ENCODE results near the gene SOWAHA.

SOWAHA gene

DNA sequence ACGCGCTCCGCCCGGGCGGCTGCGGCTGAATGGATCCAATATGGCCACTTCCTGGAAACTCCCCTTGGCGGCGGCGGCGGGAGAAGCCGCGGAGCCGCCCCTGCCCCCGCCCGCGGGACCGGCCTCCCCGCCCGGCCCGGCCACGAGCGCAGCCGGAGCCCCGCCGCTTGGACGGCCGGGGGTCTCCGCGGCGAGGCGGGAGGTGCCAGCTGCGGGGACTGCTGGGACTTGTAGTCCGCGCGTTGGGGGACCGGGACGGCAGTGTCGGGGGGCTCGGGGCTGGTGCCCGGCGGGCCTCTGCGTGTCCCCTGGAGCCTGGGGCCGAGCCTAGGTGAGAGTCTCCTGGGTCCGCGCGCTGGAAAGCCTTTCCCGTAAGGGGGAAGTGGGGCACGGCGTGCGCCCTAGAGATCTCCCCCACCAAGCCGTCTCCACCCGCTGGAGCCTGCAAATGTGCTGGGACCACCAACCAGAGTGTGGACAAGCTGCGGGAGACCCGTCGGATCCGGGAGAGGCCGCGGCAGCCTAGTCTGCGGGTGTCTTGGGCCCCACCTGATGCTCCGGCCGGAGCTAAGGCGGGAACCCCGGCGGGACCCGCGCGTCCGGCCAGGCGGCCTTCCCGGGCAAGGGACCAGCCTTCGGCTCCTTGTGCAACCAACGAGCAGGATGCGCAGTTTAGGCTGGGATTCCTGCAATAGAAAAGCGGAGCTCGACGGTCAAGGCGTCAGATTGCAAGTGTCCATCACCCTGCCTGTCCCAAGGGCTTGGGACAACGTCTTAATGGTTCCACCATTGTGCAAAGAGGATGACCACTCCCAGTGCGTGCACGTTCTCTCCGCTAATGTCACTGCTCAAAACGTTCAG is 35.7 kb upstream of the SOWAHA start, which contains the start of gene SEPTIN8:
Gene SEPTIN8, minus strand, starts transcription at position 31 of the 861 bp plus-strand sequence. CDS start 102 bp downstream, outside the sequence.
- no peaks in the 10 kb centered on the region for H3K9me3 ChIP-seq (ENCODE audit: control insufficient read depth in 5 of 5, low read length in 5 of 5)

DNA sequence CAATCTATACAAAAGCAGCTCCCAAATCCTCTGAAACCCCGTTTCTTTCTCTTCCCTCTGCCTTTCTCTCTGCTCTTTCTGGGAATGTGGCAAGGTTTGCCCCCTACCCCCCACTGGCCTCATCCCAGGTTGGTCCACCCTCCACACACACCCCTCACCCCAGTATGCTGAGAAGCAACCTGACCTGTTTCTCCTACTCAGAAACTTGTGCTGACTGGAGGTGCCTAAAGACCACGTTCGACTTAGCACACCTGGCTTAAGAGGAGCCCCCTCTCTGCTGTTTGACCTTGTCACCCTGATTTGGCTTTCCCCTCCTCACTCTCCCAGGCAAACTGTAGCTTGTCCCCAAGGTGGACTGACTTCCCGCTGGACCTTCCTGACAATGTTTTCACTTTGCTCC is 35.0 kb upstream of the SOWAHA start:
- Histone ChIP-seq H3K36me3 (ENCODE audit: control insufficient read depth in 5 of 5, insufficient read depth in 5 of 5, low read length in 5 of 5) (no peaks in the 10 kb centered on the region), H3K9ac (ENCODE audit: low read length in 5 of 5) (peak overlapping the region in 2 of 5 donors; percentile 83 to 84), H3K4me3 (ENCODE audit: low read depth in 1 of 5, low read length in 5 of 5) (peak overlapping the region; percentile 80 to 95 (median 86)), H3K4me1 (ENCODE audit: control insufficient read depth in 5 of 5, insufficient read depth in 5 of 5, low read length in 5 of 5) (peaks cover 6 to 48% (median 41%) of the 10 kb centered on the region in 5 donors), H3K27me3 (ENCODE audit: control insufficient read depth in 5 of 5, insufficient read depth in 4 of 5, low read length in 5 of 5) (no peaks in the 10 kb centered on the region), H3K27ac (ENCODE audit: low read depth, low read length) (no peak overlapping the region), H3K9me3 (ENCODE audit: control insufficient read depth in 5 of 5, low read length in 5 of 5) (no peaks in the 10 kb centered on the region)

More for the DNA sequence above, 35.7 kb upstream of the SOWAHA start, which contains the start of gene SEPTIN8:
- Histone ChIP-seq H3K9ac (ENCODE audit: low read length in 5 of 5) (peak within 1 kb of the TSS in 4 of 5 donors; percentile 68 to 84 (median 83)), H3K27ac (ENCODE audit: low read depth, low read length) (peak within 1 kb of the TSS; percentile 68), H3K27me3 (ENCODE audit: control insufficient read depth in 5 of 5, insufficient read depth in 4 of 5, low read length in 5 of 5) (no peaks in the 10 kb centered on the region), H3K4me1 (ENCODE audit: control insufficient read depth in 5 of 5, insufficient read depth in 5 of 5, low read length in 5 of 5) (peaks cover 6 to 55% (median 48%) of the 10 kb centered on the region in 5 donors), H3K36me3 (ENCODE audit: control insufficient read depth in 5 of 5, insufficient read depth in 5 of 5, low read length in 5 of 5) (no peaks in the 10 kb centered on the region), H3K4me3 (ENCODE audit: low read depth in 1 of 5, low read length in 5 of 5) (peak within 1 kb of the TSS; percentile 80 to 95 (median 86))

DNA sequence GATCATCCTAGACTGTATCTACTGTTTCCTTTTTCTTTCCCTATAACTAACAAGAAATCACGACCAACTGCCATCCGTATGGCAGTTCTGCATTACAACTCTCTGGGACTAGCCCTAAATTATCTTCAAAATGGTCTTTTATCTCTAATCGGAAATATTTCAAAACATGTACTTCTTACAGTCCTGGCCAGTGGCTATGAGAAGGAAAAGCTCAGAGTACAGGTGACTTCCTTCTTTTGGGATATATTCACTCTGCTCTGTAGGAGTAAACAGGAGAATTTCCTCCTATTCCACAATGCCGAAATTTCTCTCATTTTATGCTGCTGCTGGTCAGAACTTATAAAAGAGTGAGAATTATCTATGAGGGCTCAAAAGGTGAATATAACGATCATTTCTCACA is 34.2 kb upstream of the SOWAHA start:
- Histone ChIP-seq H3K4me3 (ENCODE audit: low read depth in 1 of 5, low read length in 5 of 5) (no peak overlapping the region), H3K9ac (ENCODE audit: low read length in 5 of 5) (no peak overlapping the region), H3K4me1 (ENCODE audit: control insufficient read depth in 5 of 5, insufficient read depth in 5 of 5, low read length in 5 of 5) (peaks cover 6 to 45% (median 37%) of the 10 kb centered on the region in 5 donors), H3K9me3 (ENCODE audit: control insufficient read depth in 5 of 5, low read length in 5 of 5) (no peaks in the 10 kb centered on the region), H3K27ac (ENCODE audit: low read depth, low read length) (no peak overlapping the region), H3K36me3 (ENCODE audit: control insufficient read depth in 5 of 5, insufficient read depth in 5 of 5, low read length in 5 of 5) (no peaks in the 10 kb centered on the region), H3K27me3 (ENCODE audit: control insufficient read depth in 5 of 5, insufficient read depth in 4 of 5, low read length in 5 of 5) (no peaks in the 10 kb centered on the region)

DNA sequence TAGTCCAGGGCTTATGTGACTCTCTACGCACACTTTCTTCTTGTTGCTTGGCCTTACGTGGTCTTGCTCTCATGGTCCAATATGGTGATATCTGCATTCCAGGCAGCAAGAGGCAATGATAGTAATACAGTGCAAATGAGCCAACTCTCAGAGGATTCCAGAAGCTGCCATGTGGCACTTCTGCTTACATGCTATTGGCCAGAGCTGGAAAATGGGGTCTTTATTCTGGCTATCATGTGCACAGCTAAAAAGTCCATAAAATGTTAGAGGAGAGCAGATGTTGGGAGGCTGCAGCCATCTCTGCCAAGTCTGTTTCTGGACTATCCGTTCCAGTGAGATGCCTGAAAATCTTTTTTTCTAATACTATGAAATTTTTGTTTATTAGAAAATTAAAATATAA is 33.1 kb upstream of the SOWAHA start:
- Histone ChIP-seq H3K27me3 (ENCODE audit: control insufficient read depth in 5 of 5, insufficient read depth in 4 of 5, low read length in 5 of 5) (no peaks in the 10 kb centered on the region), H3K27ac (ENCODE audit: low read depth, low read length) (no peak overlapping the region), H3K9me3 (ENCODE audit: control insufficient read depth in 5 of 5, low read length in 5 of 5) (no peaks in the 10 kb centered on the region), H3K9ac (ENCODE audit: low read length in 5 of 5) (no peak overlapping the region), H3K4me3 (ENCODE audit: low read depth in 1 of 5, low read length in 5 of 5) (no peak overlapping the region), H3K4me1 (ENCODE audit: control insufficient read depth in 5 of 5, insufficient read depth in 5 of 5, low read length in 5 of 5) (peaks cover 2 to 34% (median 26%) of the 10 kb centered on the region in 5 donors), H3K36me3 (ENCODE audit: control insufficient read depth in 5 of 5, insufficient read depth in 5 of 5, low read length in 5 of 5) (no peaks in the 10 kb centered on the region)

DNA sequence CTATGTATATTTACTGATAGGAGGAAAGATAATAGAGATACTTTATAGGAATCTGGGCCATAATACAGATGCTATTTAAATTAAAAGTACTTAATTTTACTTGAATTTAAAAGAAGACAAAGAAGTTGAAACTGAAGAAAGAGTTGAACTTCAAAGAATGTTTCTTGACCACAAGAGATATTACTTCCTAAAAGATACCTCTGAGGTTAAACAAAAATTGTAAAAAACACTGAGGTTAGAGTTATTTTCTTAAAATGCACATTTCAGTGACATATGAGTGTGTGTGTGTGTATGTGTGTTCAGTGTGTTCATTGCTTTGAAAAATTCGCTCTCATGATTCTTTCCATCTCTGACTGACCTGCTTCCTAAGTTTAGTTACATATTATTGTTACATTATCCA is 32.5 kb upstream of the SOWAHA start:
- Histone ChIP-seq H3K9ac (ENCODE audit: low read length in 5 of 5) (no peak overlapping the region), H3K36me3 (ENCODE audit: control insufficient read depth in 5 of 5, insufficient read depth in 5 of 5, low read length in 5 of 5) (no peaks in the 10 kb centered on the region), H3K27ac (ENCODE audit: low read depth, low read length) (no peak overlapping the region), H3K27me3 (ENCODE audit: control insufficient read depth in 5 of 5, insufficient read depth in 4 of 5, low read length in 5 of 5) (no peaks in the 10 kb centered on the region), H3K4me1 (ENCODE audit: control insufficient read depth in 5 of 5, insufficient read depth in 5 of 5, low read length in 5 of 5) (peaks cover 0 to 28% (median 20%) of the 10 kb centered on the region in 5 donors), H3K4me3 (ENCODE audit: low read depth in 1 of 5, low read length in 5 of 5) (no peak overlapping the region), H3K9me3 (ENCODE audit: control insufficient read depth in 5 of 5, low read length in 5 of 5) (no peaks in the 10 kb centered on the region)

DNA sequence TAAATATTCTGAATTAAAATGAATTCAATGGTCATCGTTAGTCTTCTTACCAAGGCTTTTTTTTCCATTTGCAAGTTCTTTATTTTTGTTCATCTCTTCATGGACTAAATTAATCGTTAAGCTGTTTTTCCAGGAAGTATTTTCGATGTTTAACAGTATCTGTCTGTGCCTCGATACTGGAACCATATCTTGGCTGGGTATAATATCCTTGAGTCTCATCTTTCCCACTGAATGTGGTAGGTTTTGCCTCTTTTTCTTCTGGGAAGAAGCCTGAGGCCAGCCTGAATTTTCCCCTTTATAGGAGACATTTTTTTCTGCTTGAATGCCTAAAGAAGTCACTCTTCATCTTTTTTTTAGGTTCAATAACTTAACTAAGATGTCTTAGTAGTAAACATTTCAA is 32.1 kb upstream of the SOWAHA start:
- Histone ChIP-seq H3K36me3 (ENCODE audit: control insufficient read depth in 5 of 5, insufficient read depth in 5 of 5, low read length in 5 of 5) (no peaks in the 10 kb centered on the region), H3K9me3 (ENCODE audit: control insufficient read depth in 5 of 5, low read length in 5 of 5) (no peaks in the 10 kb centered on the region), H3K27ac (ENCODE audit: low read depth, low read length) (no peak overlapping the region), H3K9ac (ENCODE audit: low read length in 5 of 5) (no peak overlapping the region), H3K4me1 (ENCODE audit: control insufficient read depth in 5 of 5, insufficient read depth in 5 of 5, low read length in 5 of 5) (peaks cover 0 to 23% (median 16%) of the 10 kb centered on the region in 5 donors), H3K4me3 (ENCODE audit: low read depth in 1 of 5, low read length in 5 of 5) (no peak overlapping the region), H3K27me3 (ENCODE audit: control insufficient read depth in 5 of 5, insufficient read depth in 4 of 5, low read length in 5 of 5) (no peaks in the 10 kb centered on the region)

DNA sequence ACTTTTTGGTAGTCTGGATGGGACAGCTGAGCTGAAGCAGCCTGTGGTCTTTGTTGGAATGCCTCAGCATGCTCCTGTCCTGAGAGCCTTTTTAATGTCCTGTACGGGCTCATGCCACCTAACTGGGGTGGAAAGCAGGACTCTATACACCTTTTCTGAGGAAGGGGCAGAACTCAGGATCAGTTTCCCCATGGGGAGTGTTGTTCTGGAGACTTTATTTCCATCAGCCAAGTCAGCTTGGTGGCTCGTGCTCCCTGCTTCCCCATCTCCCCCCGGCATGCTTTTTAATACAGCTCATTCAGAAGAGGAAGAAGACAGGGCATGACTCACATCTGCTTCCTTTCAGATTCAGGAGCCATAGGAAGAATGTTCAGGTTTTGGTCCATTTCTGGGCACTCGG is 31.0 kb upstream of the SOWAHA start:
- Histone ChIP-seq H3K9ac (ENCODE audit: low read length in 5 of 5) (no peak overlapping the region), H3K27me3 (ENCODE audit: control insufficient read depth in 5 of 5, insufficient read depth in 4 of 5, low read length in 5 of 5) (peaks cover 0 to 4% (median 0%) of the 10 kb centered on the region in 5 donors), H3K4me1 (ENCODE audit: control insufficient read depth in 5 of 5, insufficient read depth in 5 of 5, low read length in 5 of 5) (peaks cover 0 to 15% (median 9%) of the 10 kb centered on the region in 5 donors), H3K4me3 (ENCODE audit: low read depth in 1 of 5, low read length in 5 of 5) (no peak overlapping the region), H3K9me3 (ENCODE audit: control insufficient read depth in 5 of 5, low read length in 5 of 5) (no peaks in the 10 kb centered on the region), H3K36me3 (ENCODE audit: control insufficient read depth in 5 of 5, insufficient read depth in 5 of 5, low read length in 5 of 5) (no peaks in the 10 kb centered on the region), H3K27ac (ENCODE audit: low read depth, low read length) (no peak overlapping the region)

DNA sequence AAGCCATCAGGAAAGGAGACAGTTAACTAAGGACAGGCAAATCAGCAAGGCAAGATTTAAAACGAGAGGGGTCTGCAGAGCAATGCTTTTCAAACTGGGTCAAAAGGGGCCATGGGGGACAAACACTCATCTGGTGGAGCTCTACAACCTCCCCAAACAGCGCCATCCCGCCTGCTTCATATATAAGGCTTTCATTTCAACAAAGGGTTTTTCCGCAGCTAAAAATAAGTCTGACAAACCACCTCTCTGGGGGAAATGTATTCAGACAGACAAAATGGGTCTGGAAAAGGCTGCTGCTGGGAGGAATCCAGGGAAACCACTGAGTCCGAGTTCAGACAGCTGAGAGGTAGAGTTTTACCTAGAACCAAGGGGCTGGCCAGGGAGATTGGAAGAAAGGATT is 27.7 kb upstream of the SOWAHA start:
- no peak overlapping the region for H3K4me3 ChIP-seq (ENCODE audit: low read depth in 1 of 5, low read length in 5 of 5)
- peaks cover 0 to 4% (median 0%) of the 10 kb centered on the region in 5 donors for H3K4me1 ChIP-seq (ENCODE audit: control insufficient read depth in 5 of 5, insufficient read depth in 5 of 5, low read length in 5 of 5)
- H3K9ac ChIP-seq (ENCODE audit: low read length in 5 of 5), result no peak overlapping the region
- no peak overlapping the region for H3K27ac ChIP-seq (ENCODE audit: low read depth, low read length)
- H3K9me3 ChIP-seq (ENCODE audit: control insufficient read depth in 5 of 5, low read length in 5 of 5), result no peaks in the 10 kb centered on the region
- no peaks in the 10 kb centered on the region for H3K36me3 ChIP-seq (ENCODE audit: control insufficient read depth in 5 of 5, insufficient read depth in 5 of 5, low read length in 5 of 5)
- peaks cover 0 to 4% (median 0%) of the 10 kb centered on the region in 5 donors for H3K27me3 ChIP-seq (ENCODE audit: control insufficient read depth in 5 of 5, insufficient read depth in 4 of 5, low read length in 5 of 5)

DNA sequence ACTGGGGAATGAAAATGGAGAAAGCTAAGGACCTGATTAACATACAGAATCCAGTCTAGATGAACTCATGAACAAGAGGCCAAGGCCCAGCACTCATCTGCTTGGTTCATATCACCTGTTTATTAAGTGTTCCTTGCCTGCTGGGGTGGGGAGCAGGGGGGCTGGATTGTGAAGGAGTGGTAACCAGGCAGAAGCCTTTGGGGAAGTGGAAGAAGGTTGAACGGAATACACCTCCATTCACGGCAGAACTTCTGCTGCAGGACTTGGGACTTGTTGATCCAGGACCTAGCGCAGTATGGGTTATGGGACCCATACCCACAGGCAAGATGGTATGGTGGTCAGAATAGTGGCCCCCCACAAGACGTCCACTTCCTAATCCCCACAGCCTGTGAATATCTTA is 27.2 kb upstream of the SOWAHA start:
- Histone ChIP-seq H3K36me3 (ENCODE audit: control insufficient read depth in 5 of 5, insufficient read depth in 5 of 5, low read length in 5 of 5) (no peaks in the 10 kb centered on the region), H3K4me1 (ENCODE audit: control insufficient read depth in 5 of 5, insufficient read depth in 5 of 5, low read length in 5 of 5) (peaks cover 0 to 4% (median 0%) of the 10 kb centered on the region in 5 donors), H3K27ac (ENCODE audit: low read depth, low read length) (no peak overlapping the region), H3K4me3 (ENCODE audit: low read depth in 1 of 5, low read length in 5 of 5) (no peak overlapping the region), H3K9me3 (ENCODE audit: control insufficient read depth in 5 of 5, low read length in 5 of 5) (no peaks in the 10 kb centered on the region), H3K27me3 (ENCODE audit: control insufficient read depth in 5 of 5, insufficient read depth in 4 of 5, low read length in 5 of 5) (peaks cover 0 to 4% (median 0%) of the 10 kb centered on the region in 5 donors), H3K9ac (ENCODE audit: low read length in 5 of 5) (no peak overlapping the region)

DNA sequence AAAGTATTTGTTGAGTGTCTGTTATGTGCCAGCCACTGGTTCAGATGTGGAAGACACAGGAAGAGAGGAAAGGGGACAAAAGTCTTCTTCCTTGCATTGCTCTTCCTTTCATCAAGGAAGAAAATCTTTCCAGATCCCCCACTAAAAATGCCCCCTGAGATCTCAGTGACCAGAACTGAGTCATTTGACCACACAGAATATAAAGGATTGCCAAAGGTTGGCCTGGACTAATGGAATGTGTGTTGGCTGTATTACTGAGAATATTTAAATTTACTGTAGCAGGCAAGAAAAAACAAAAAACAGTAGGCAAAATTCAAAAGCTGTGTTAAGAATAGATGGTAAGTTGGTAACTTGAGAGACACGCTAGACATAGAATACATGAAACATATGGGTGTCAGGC is 26.0 kb upstream of the SOWAHA start:
- peaks cover 0 to 6% (median 0%) of the 10 kb centered on the region in 5 donors for H3K27me3 ChIP-seq (ENCODE audit: control insufficient read depth in 5 of 5, insufficient read depth in 4 of 5, low read length in 5 of 5)

More for the DNA sequence above, 26.0 kb upstream of the SOWAHA start:
- Histone ChIP-seq H3K9ac (ENCODE audit: low read length in 5 of 5) (no peak overlapping the region), H3K9me3 (ENCODE audit: control insufficient read depth in 5 of 5, low read length in 5 of 5) (no peaks in the 10 kb centered on the region), H3K4me1 (ENCODE audit: control insufficient read depth in 5 of 5, insufficient read depth in 5 of 5, low read length in 5 of 5) (peaks cover 0 to under 1% (median 0%) of the 10 kb centered on the region in 5 donors), H3K36me3 (ENCODE audit: control insufficient read depth in 5 of 5, insufficient read depth in 5 of 5, low read length in 5 of 5) (no peaks in the 10 kb centered on the region), H3K27ac (ENCODE audit: low read depth, low read length) (no peak overlapping the region), H3K4me3 (ENCODE audit: low read depth in 1 of 5, low read length in 5 of 5) (no peak overlapping the region)
